Brain microvascular endothelial cell (primary cell): ENCODE measurements around the gene SLC4A4.

Source experiments
- DNase-seq: peaks from one replicate; pipeline ENCODE4 v3.0.0-alpha.2; 2020
- H3K27ac ChIP-seq: fragments of 250-450 bp; sonication (Bioruptor Pico); 2 replicates; pipeline ENCODE4 v1.5.1; 2020; ENCODE audit warnings: mild to moderate bottlenecking, moderate library complexity
- H3K27me3 ChIP-seq: fragments of 250-450 bp; sonication (Bioruptor Pico); replicated peaks from 2 replicates; pipeline ENCODE4 v1.5.1; 2020; ENCODE audit warnings: mild to moderate bottlenecking
- H3K36me3 ChIP-seq: fragments of 250-450 bp; sonication (Bioruptor Pico); replicated peaks from 2 replicates; pipeline ENCODE4 v1.5.1; 2020; ENCODE audit warnings: mild to moderate bottlenecking
- H3K4me3 ChIP-seq: 2 replicates; pipeline ENCODE4 v1.5.1; 2011; ENCODE audit warnings: low read depth, mild to moderate bottlenecking, control low read depth, low read length, moderate library complexity
- CTCF ChIP-seq: IDR thresholded peaks from 2 replicates; pipeline ENCODE4 v1.5.1; 2011; ENCODE audit warnings: low read depth, mild to moderate bottlenecking, moderate library complexity, low read length, control low read depth, inconsistent platforms; ENCODE audit errors: missing control alignments
- in situ Hi-C: cut with HindIII; loops from 2 replicates; pipeline ENCODE4 v1.10.0; 2017; ENCODE audit warnings: low sequenced_read_pairs, low pct_ligation_motif_present

The SLC4A4 gene

GRCh38 chr4:71559957-71560571, 221.2 kb downstream of the SLC4A4 start:
- H3K27ac ChIP-seq = peak overlapping the region; percentile 93
- peak; percentile 76 for DNase-seq
- in situ Hi-C loops = no loop called here
- H3K36me3 ChIP-seq = no peaks in the 10 kb centered on the region
- TF ChIP-seq CTCF = no peak
- no peaks in the 10 kb centered on the region for H3K27me3 ChIP-seq
- H3K4me3 ChIP-seq = no peak overlapping the region

DNA sequence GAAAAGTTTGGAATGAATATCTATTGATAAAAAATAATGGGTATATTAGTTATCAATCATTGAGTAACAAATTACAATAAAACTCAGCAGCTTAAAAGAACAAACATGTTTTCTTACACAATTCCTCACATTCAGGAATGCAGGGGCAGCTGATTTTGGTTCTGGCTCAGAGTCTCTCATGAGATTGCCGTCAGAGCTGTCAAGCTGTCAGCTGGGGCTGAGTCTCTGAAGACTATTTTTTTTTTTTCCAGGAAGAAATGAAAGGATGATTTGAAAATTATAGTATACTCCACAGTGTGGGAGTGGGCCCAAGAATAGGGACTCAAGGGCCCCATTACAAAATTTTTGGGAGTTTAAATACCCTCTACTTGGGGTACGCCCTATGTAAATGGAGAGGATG, 226.0 kb downstream of the SLC4A4 start:
- no peaks in the 10 kb centered on the region for H3K36me3 ChIP-seq
- in situ Hi-C loops = no loop called here
- no peak for TF ChIP-seq CTCF
- no peak overlapping the region for H3K4me3 ChIP-seq
- DNase-seq = peak; percentile 53
- H3K27me3 ChIP-seq = no peaks in the 10 kb centered on the region
- no peak overlapping the region for H3K27ac ChIP-seq

DNA sequence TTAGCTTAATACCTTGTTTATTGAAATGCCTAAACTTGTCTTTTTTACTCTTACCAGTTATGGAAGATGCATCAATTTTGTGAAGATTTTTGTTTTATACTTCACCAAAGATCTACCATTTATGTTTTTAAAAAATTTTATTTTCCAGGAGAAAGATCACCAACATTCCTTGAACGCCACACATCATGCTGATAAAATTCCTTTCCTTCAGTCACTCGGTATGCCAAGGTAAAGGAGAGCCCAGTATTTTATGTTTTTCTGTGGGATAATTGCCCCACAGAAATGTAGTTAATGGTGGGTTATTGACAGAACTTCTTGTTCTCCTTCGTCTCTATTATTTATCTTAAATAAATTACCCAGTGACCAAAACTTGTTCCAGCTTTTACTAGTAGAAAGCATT, 228.0 kb downstream of the SLC4A4 start:
- in situ Hi-C loops = no loop called here
- no peak for TF ChIP-seq CTCF
- Histone ChIP-seq H3K4me3 (no peak overlapping the region), H3K36me3 (no peaks in the 10 kb centered on the region), H3K27ac (no peak overlapping the region), H3K27me3 (no peaks in the 10 kb centered on the region)
- DNase-seq = no peak

- no peak overlapping the region for H3K4me3 ChIP-seq
These were observed 229.3 kb downstream of the SLC4A4 start for GRCh38 chr4:71568131-71568530.

DNA sequence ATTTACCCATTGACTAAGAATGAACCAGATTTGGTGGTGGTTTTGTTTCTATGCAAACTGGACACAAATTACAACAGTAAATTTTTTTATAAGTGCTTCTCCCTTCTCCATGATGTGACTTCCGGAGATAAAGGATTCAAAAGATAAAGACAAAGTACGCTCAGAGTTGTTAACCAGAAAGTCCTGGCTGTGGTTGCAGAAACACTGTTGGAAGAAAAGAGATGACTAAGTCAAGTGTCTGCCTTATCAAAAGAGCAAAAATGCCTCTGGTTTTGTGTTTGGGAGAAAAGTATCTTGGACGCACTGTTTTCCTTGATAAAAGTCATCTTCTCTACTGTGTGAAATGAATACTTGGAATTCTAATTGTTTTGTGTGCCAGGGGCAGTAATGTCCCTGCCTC, 231.7 kb downstream of the SLC4A4 start:
- no peak for TF ChIP-seq CTCF
- in situ Hi-C loops = no loop called here
- peak; percentile 81 for DNase-seq
- Histone ChIP-seq H3K27ac (peak overlapping the region; percentile 59), H3K27me3 (no peaks in the 10 kb centered on the region), H3K36me3 (no peaks in the 10 kb centered on the region), H3K4me3 (no peak overlapping the region)

More at GRCh38 chr4:71568131-71568530, 229.3 kb downstream of the SLC4A4 start:
- DNase-seq = no peak
- no peak for TF ChIP-seq CTCF
- H3K27me3 ChIP-seq = no peaks in the 10 kb centered on the region
- no peak overlapping the region for H3K27ac ChIP-seq
- in situ Hi-C loops = no loop called here
- no peaks in the 10 kb centered on the region for H3K36me3 ChIP-seq

DNA sequence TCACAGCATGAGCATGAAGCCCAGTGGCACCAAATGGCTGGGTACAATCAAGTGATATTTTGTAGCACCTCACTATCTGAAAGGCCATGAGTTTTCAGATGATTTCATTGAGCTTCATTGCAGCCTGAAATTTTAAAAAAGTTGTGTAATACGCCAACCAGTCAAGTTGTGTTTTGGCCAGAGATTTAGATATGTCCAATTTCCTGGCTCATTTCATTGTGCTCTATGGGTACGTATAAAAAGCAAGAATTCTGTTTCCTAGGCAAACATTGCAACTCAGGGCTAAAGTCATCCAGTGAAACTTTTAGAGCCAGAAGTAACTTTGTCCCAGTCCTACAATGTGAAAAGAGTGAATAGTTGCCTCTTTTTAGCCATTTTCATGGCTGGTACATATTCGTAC, 232.5 kb downstream of the SLC4A4 start:
- no peak for TF ChIP-seq CTCF
- no peak for DNase-seq
- in situ Hi-C loops = no loop called here
- H3K4me3 ChIP-seq = no peak overlapping the region
- H3K27me3 ChIP-seq = no peaks in the 10 kb centered on the region
- H3K36me3 ChIP-seq = no peaks in the 10 kb centered on the region
- H3K27ac ChIP-seq = no peak overlapping the region
